Thyroid gland (tissue), 4 donors: ENCODE results near the gene MAMDC4.

Experiments
- CTCF ChIP-seq, 6 experiments: fragments of 200-600 bp in 3 of 6; fragments of 450-650 bp in 3 of 6; sonication (generic) in 3 of 6; IDR thresholded peaks; one replicate each; pipeline ENCODE4 v1.5.1; 2016 to 2019; ENCODE audit warnings: antibody characterized with exemption in 6 of 6, mild to moderate bottlenecking in 2 of 6, inconsistent platforms in 1 of 6, moderate library complexity in 1 of 6
- POLR2A ChIP-seq, 2 donors: fragments of 450-650 bp; IDR thresholded peaks; one replicate each; pipeline ENCODE4 v1.6.1; 2017; ENCODE audit warnings: antibody characterized with exemption in 2 of 2, mild to moderate bottlenecking in 2 of 2, moderate library complexity in 1 of 2

- TF ChIP-seq POLR2A (IDR thresholded peaks at IDR 0.05) (no peak), CTCF (IDR thresholded peaks at IDR 0.05) (no peak)
Measured at GRCh38 chr9:136849960-136850865, 1.9 kb upstream of the MAMDC4 start.
